ENCODE measurements around the gene WDFY3.

DNA sequence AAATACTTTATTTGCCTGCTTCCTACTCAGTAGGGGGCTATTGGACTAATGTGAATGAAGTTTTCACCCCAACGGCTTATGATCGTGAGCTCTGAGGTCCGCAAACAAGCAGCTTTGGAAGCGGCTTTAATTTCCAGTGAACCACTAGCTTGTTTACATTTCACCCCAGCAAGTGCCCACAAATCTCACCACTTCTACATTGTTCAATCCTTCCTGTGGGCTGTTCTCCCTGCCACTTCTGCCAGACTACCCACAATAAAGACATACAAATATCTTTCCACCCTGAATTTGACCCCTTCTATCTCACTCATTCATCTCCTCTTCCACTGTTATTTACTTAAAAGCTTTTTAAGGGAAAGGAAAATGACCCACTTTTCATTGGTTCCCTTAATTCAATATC lies 285.5 kb downstream of the WDFY3 start:
- TF ChIP-seq, protein P1, sequence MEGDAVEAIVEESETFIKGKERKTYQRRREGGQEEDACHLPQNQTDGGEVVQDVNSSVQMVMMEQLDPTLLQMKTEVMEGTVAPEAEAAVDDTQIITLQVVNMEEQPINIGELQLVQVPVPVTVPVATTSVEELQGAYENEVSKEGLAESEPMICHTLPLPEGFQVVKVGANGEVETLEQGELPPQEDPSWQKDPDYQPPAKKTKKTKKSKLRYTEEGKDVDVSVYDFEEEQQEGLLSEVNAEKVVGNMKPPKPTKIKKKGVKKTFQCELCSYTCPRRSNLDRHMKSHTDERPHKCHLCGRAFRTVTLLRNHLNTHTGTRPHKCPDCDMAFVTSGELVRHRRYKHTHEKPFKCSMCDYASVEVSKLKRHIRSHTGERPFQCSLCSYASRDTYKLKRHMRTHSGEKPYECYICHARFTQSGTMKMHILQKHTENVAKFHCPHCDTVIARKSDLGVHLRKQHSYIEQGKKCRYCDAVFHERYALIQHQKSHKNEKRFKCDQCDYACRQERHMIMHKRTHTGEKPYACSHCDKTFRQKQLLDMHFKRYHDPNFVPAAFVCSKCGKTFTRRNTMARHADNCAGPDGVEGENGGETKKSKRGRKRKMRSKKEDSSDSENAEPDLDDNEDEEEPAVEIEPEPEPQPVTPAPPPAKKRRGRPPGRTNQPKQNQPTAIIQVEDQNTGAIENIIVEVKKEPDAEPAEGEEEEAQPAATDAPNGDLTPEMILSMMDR (conservative IDR thresholded peaks at IDR 0.05): no peak
- TF ChIP-seq ZFX (IDR thresholded peaks at IDR 0.05): no peak

All from C4-2B (cell line).